Transverse colon (tissue), 4 donors: ENCODE measurements around the gene RAB17. TPM values are rescaled to one million over a fixed set of nuclear protein-coding genes. Genes with fewer than 3 reads are reported as not detected.
A peak's percentile ranks its signal among the peaks of the same experiment; 100 is the strongest.

ENCODE experiments used
- DNase-seq: peaks from one replicate; pipeline ENCODE4 v3.0.0-alpha.2; 2019
- H3K27ac ChIP-seq, 4 donors: fragments of 200-600 bp; sonication (generic); 2 replicates each; pipeline ENCODE4 v1.5.1; 2016 to 2018; ENCODE audit warnings: inconsistent platforms in 4 of 4
- H3K27me3 ChIP-seq: fragments of 200-600 bp; sonication (generic); 2 replicates; pipeline ENCODE4 v1.5.1; 2017; ENCODE audit warnings: inconsistent platforms
- H3K36me3 ChIP-seq, 4 donors: fragments of 200-600 bp; sonication (generic); 2 replicates each; pipeline ENCODE4 v1.5.1; 2017 to 2019; ENCODE audit warnings: inconsistent platforms in 4 of 4
- H3K4me1 ChIP-seq, 4 donors: fragments of 200-600 bp; sonication (generic); 2 replicates each; pipeline ENCODE4 v1.5.1; 2017 to 2020; ENCODE audit warnings: inconsistent platforms in 4 of 4
- H3K4me3 ChIP-seq, 4 donors: fragments of 200-600 bp; sonication (generic); 1 replicate in 1 of 4; 2 replicates in 3 of 4; pipeline versions ENCODE4 v1.5.1 to v1.6.1; 2017 to 2019; ENCODE audit warnings: inconsistent platforms in 4 of 4
- H3K9me3 ChIP-seq, 2 donors: fragments of 200-600 bp; sonication (generic); 2 replicates each; pipeline ENCODE4 v1.5.1; 2017 to 2019; ENCODE audit warnings: inconsistent platforms in 2 of 2
- CTCF ChIP-seq, 5 experiments: fragments of 200-600 bp in 3 of 5; fragments of 450-650 bp in 2 of 5; sonication (generic) in 3 of 5; IDR thresholded peaks; 1 replicate in 2 of 5; 2 replicates in 3 of 5; pipeline ENCODE4 v1.5.1; 2016 to 2017; ENCODE audit warnings: antibody characterized with exemption in 5 of 5, inconsistent platforms in 3 of 5, mild to moderate bottlenecking in 2 of 5, moderate library complexity in 1 of 5
- EP300 ChIP-seq: sonication (generic); formaldehyde crosslinking; IDR thresholded peaks from one replicate; pipeline ENCODE4 v1.6.1; 2017; ENCODE audit warnings: antibody characterized with exemption, low read depth
- POLR2A ChIP-seq: fragments of 450-650 bp; IDR thresholded peaks from one replicate; pipeline ENCODE4 v1.6.1; 2016; ENCODE audit warnings: antibody characterized with exemption, mild to moderate bottlenecking, moderate library complexity
- POLR2AphosphoS5 ChIP-seq, 3 donors: sonication (generic); formaldehyde crosslinking; IDR thresholded peaks; one replicate each; pipeline ENCODE4 v1.6.1; 2016; ENCODE audit warnings: antibody characterized with exemption in 3 of 3
- WGBS, 2 donors: methylation state at CpG; one replicate each; pipeline ENCODE4 v1.1.5; 2018; ENCODE audit warnings: low coverage in 1 of 2; 5-methylcytosine and 5-hydroxymethylcytosine counted together
- in situ Hi-C, 4 donors: fragments of 200-750 bp; cut with MboI; loops; one replicate each; pipeline versions ENCODE4 v1.15.0 to v1.15.1; 2017; ENCODE audit warnings: low sequenced_read_pairs in 3 of 4, low pct_ligation_motif_present in 1 of 4, low pct_unique_long_range_greater_than_20kb in 1 of 4
- intact Hi-C: fragments of 100-400 bp; cut with DNase I; formaldehyde crosslinking; loops from one replicate; pipeline ENCODE4 v1.15.1; 2023; ENCODE audit warnings: low total_unique reads
- total RNA-seq, 4 donors: library from RNA; depleted of rRNA; stranded (reverse); fragments of >200 nt; gene quantifications; one replicate each; pipeline ENCODE4 v1.1.0, GENCODE V29; 2016

RAB17 gene
- total RNA-seq, 4 donors from 2014 or later: 25.1 to 104 (median 65.6) TPM

- no peak overlapping the region for H3K27ac ChIP-seq
- WGBS, 2 donors: 91% methylated on average over 11 of the region's 19 CpGs; no CpG with 5 or more reads in 1 of the 2 donors
- no peaks in the 10 kb centered on the region for H3K36me3 ChIP-seq
Measured at GRCh38 chr2:237583385-237584295, 6.9 kb downstream of the RAB17 start.

GRCh38 chr2:237581751-237582746 lies 8.5 kb downstream of the RAB17 start:
- peaks cover 6 to 10% (median 8%) of the 10 kb centered on the region in 4 donors for H3K4me1 ChIP-seq
- H3K9me3 ChIP-seq: no peaks in the 10 kb centered on the region
- peak; percentile 19 for DNase-seq
- TF ChIP-seq EP300: no peak
- peak in 3 of 5 experiments; percentile 8 to 26 (median 12) for TF ChIP-seq CTCF (IDR thresholded peaks at IDR 0.05)
- TF ChIP-seq POLR2AphosphoS5 (IDR thresholded peaks at IDR 0.05): no peak
- no peak for TF ChIP-seq POLR2A
- intact Hi-C loops: loop anchor here (2.0 kb wide), 1 partner anchor 163 kb away; no protein-coding TSS in a partner anchor
- H3K27me3 ChIP-seq: no peaks in the 10 kb centered on the region
- no peak overlapping the region for H3K4me3 ChIP-seq
- WGBS, 2 donors: 44 to 49% methylated on average over 1 to 20 of the region's 25 CpGs
- in situ Hi-C loops: loop anchor here in 3 of 4 donors (10.0 to 25.0 kb wide), 3 partner anchors 155 to 173 kb away; no protein-coding TSS in a partner anchor
- H3K36me3 ChIP-seq: no peaks in the 10 kb centered on the region
- peak overlapping the region in 3 of 4 donors; percentile 5 to 72 (median 48) for H3K27ac ChIP-seq

More at GRCh38 chr2:237583385-237584295, 6.9 kb downstream of the RAB17 start:
- in situ Hi-C loops: loop anchor here in 3 of 4 donors (10.0 to 25.0 kb wide), 3 partner anchors 154 to 171 kb away; no protein-coding TSS in a partner anchor
- H3K4me1 ChIP-seq: peaks cover 6 to 15% (median 8%) of the 10 kb centered on the region in 4 donors
- DNase-seq: no peak
- no peaks in the 10 kb centered on the region for H3K9me3 ChIP-seq
- no peak overlapping the region for H3K4me3 ChIP-seq
- intact Hi-C loops: loop anchor here (2.0 kb wide), 1 partner anchor 161 kb away; no protein-coding TSS in a partner anchor
- no peak for TF ChIP-seq EP300
- no peak for TF ChIP-seq POLR2AphosphoS5 (IDR thresholded peaks at IDR 0.05)
- no peak for TF ChIP-seq POLR2A
- TF ChIP-seq CTCF (IDR thresholded peaks at IDR 0.05): no peak
- no peaks in the 10 kb centered on the region for H3K27me3 ChIP-seq

- peaks cover 6 to 10% (median 8%) of the 10 kb centered on the region in 4 donors for H3K4me1 ChIP-seq
Measured at GRCh38 chr2:237581326-237581725, 9.2 kb downstream of the RAB17 start.

More at GRCh38 chr2:237581326-237581725, 9.2 kb downstream of the RAB17 start:
- WGBS, 2 donors: 81 to 83% methylated on average over 6 of the region's 6 CpGs
- Histone ChIP-seq H3K27me3 (no peaks in the 10 kb centered on the region), H3K27ac (peak overlapping the region in 1 of 4 donors; percentile 72), H3K9me3 (no peaks in the 10 kb centered on the region), H3K36me3 (no peaks in the 10 kb centered on the region), H3K4me3 (no peak overlapping the region)
- no peak for DNase-seq
- in situ Hi-C loops (loop anchor here in 3 of 4 donors (10.0 to 25.0 kb wide), 3 partner anchors 156 to 173 kb away; no protein-coding TSS in a partner anchor), intact Hi-C loops (no loop called here)
- TF ChIP-seq EP300 (no peak), POLR2A (no peak), POLR2AphosphoS5 (IDR thresholded peaks at IDR 0.05) (no peak), CTCF (IDR thresholded peaks at IDR 0.05) (no peak)
